GM19023 (cell line): ENCODE measurements around the gene FAM210A.
"Not testable (repeated sequence)": the region's sequence is repeated elsewhere in the genome, so short reads cannot be mapped to it uniquely, and the experiment has no call there.

Experiments used
- ATAC-seq: cut with Tn5 transposase; IDR thresholded peaks from one replicate; pipeline ENCODE4 v1.9.1; 2021; ENCODE audit warnings: mild to moderate bottlenecking, moderate library complexity; ENCODE audit not compliant: unreplicated experiment

The FAM210A gene, protein sequence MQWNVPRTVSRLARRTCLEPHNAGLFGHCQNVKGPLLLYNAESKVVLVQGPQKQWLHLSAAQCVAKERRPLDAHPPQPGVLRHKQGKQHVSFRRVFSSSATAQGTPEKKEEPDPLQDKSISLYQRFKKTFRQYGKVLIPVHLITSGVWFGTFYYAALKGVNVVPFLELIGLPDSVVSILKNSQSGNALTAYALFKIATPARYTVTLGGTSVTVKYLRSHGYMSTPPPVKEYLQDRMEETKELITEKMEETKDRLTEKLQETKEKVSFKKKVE

DNA sequence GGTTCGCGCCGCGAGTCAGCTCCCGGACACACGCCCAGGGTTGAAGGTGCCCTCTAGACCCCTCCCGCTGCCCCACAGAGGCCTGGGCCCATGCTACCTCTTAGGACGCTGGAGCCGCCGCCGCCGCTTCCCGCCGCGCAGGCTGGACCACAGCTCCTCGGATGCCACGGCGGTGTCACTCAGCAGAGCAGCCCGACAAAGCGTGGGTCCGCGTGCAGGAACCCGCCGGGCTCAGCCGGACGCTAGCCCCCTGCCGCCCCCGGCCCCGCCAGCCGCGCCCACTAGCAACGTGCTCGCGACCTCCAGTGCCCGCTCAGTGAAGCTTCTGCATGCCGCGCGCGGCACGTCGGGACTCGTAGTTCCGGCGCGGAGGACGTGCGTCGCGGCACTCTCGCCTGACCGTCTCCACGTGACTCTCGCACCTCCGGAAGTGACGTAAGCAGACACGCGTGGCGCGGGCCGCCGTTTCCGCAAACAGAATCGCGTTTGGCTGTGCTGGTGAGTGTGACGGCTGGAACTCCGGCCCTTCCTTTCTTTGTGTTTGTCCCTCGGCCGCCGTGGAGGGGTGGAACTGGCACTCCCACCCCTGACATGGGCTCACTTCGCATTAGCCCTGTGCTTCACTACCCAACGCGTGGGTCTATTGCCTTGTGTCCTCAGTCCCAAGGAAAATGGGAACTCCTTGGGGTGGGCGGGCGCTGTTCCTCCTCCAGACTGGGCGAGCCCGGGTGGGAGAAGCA lies at the start of gene FAM210A, which contains the start of gene RNMT:
Gene FAM210A, minus strand, starts transcription at position 327 of the 740 bp plus-strand sequence. CDS start 44,481 bp downstream, outside the sequence.
Gene RNMT, plus strand, starts transcription at position 442 of the 740 bp plus-strand sequence. CDS start 4,845 bp downstream, outside the sequence.
- peak; percentile 92 for ATAC-seq

DNA sequence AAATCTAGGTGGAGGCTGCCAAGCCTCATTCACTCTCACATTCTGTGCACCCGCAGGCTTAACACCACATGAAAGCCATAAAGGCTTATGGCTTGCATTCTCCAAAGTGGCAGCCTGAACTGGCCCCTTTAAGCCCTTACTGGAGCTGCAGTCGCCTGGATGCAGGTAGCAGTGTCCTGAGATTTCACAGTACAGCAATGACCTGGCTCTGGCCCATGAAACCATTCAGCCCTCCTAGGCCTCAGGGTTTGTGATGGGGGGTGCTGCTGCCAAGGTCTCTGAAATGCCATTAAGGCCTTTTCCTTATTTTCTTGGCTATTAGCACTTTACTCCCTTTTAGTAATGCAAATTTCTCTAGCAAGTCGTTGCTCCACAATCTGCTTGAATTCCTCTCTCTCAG lies 48.7 kb upstream of the FAM210A start:
- no peak for ATAC-seq

DNA sequence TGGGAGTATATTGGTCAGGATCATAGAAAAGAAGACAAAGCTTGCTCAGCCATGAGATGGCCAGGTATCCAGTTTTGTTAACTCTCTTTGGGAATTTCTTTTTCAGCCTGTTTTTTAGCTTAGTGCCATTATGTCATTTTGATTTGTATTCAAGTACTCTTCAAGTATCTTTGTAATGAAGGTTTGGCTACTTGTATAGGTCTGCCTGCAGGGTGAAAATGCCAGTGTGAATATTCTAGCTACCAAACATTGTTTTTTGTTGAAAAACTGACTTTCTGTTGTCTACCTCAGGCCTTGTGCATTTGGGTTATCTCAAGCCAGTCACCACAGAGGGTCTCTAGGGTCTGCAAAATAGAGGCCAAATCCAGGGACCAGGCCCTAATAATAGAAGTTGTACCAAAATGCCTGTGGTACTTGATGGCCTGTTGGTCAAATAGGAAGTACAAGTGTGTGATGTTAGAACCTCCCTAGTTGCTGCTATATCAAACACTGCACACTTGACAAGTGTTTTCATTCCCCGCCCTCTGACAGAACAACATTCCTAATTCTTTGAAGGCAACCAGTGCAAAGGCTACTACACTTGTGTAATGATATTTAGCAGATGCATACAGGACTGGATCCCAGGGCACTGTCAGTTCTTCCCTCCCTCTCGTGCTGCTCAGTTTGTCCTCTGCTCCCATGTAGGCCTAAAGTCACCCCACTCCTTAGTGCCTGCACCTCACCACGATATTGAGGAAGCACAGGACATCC lies 36.5 kb upstream of the FAM210A start:
- no peak for ATAC-seq

DNA sequence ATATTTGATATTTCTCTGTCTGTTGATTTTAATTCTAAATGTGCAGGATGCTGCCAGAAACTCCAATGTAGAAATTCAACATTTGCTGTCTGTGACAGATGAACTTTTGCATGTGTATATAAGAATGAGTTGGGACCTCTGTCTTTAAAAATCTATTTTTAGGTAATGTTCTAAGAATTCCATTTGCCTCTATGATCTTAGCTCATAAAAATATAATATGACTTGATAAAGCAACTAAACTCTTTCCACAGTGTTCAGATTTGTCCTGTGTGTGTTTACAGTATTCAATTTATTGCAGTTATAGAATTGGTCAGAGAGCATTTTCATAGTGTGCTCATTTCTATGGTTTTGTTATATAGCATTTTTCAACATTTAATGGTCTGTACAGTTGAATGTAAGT lies 33.7 kb upstream of the FAM210A start:
- no peak for ATAC-seq

DNA sequence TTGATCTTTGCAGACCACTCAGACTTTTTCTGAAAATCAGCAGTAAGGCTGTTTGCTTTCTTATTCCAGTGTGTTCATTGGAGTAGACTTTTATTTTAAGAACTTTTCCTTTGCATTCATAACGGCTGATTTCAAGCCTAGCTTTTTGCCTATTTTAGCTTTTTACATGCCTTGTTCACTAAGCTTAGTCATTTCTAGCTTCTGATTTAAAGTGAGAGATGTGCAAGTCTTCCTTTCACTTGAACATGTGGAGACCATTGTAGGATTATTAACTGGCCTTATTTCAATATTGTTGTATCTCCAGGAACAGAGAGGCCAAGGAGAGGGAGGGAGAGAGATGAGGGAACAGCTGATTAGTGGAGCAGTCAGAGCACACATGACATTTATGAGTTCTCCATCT lies 32.3 kb upstream of the FAM210A start:
- ATAC-seq = no peak

DNA sequence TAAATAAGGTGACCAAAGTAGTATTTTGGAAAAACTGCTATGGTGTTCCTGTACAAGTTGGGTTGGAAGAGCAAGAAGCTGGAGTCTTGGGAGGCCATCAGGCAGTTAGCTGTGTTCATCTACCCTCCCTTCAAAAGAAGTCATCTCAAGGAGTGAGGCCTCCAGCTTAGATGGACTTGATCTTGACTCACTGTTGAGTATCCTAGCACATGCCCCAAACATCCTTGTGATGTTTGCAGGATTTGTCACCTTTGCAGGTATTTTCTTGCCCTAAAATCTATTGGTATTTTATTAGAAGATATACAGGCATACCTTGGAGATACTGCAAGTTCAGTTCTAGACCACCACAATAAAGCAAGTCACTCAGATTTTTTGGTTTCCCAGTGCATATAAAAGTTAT lies 30.3 kb upstream of the FAM210A start:
- no peak for ATAC-seq

DNA sequence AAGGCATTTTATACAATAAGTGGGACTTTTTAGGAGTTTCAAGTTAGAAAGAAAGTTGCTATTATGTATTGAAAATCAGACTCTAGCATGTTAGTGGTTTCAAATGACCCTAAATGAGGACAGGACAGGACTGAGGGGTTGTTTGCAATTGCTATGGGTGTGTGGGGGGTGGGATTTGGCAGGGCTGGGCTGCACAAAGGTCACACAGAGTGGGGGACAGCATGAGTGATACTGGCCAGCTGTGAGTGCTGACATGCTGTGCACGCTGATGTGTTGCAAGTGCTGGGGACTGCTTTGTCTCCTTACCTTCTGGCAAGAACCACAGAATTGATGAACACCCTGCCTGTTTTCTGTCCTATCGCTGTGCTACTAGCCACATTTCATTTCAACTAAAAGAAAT lies 29.9 kb upstream of the FAM210A start:
- ATAC-seq = no peak

DNA sequence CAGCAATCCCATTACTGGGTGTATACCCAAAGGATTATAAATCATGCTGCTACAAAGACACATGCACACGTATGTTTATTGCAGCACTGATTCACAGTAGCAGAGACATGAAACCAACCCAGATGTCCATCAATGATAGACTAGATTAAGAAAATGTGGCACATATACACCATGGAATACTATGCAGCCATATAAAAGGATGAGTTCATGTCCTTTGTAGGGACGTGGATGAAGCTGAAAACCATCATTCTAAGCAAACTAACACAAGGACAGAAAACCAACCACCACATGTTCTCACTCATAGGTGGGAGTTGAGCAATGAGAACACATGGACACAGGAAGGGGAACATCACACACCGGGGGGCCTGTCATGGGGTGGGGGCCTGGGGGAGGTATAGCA lies 25.2 kb upstream of the FAM210A start:
- ATAC-seq = not testable (repeated sequence)

DNA sequence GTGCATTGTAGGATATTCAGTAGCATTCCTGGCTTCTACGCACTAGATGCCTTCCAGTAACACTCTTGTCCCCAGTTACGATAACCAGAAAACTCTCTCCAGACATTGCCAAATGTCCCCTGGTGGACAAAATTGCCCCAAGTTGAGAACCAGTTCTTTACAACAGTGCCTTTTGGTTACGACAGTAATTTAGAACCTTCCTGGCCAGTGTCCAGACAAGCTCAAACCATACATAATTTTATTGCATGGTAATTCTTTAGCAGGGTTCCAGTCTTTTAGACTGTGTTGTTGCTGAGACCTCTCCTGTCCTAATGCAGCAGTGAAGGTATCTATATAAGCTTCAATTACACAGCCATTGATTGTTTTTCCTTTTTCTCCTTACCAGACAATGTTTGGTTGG lies 20.3 kb upstream of the FAM210A start:
- no peak for ATAC-seq

DNA sequence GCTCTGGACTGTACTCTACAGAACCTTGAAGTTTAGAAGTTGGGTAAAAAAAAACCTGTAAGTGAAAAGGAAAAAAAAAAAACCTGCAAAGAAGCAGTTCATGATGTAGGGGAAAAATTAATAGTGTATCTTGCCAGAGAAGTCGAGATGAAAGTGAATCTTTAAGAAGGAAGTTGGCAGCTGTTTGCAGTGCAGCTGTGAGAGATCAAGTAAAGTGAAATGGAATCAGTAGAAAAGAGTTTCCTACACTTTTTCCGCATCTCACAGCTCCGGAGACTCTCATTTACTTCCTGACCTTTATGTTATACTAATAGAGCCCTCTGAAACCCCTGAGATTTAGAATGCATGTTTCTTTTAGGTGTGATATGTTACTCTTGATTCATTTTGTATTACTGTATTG lies 19.3 kb upstream of the FAM210A start:
- no peak for ATAC-seq

DNA sequence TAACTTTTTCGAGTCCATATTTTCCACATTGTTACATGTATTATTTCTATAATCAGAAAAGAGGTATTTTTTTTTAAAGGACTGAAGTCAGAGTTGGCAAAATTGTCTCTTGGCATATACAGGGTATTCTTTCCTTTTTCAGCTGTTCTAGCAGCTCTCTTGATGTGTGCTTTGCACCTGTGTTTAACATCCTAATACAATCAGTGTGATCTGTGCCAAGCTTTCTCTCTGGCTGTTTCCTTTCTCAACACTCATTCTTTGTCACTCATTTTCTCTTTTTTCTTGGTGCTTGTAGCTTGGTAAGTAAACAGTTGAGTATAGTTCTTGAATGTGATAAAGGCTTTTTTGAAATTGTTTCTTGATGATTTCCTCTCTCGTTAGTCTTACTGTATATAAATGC lies 9.3 kb upstream of the FAM210A start:
- no peak for ATAC-seq

DNA sequence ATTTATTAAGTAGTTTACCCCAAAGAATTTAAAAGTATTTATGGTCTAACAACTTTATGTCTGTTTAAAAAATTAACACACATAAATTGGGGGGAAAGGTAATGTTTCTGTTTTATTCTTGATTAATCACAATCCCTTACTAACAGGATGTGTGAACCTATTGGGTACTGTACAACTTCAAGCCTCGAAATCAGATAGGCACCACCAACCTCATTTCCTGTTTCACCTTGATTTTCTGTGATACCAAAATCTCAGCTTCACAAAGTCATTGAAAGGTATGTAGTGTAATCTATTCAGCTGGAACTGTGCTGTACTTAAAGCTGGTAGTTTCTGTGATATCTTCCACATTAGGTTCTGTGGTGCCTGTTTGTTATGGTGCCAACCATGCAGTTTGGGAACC lies 4.1 kb upstream of the FAM210A start:
- ATAC-seq = no peak

DNA sequence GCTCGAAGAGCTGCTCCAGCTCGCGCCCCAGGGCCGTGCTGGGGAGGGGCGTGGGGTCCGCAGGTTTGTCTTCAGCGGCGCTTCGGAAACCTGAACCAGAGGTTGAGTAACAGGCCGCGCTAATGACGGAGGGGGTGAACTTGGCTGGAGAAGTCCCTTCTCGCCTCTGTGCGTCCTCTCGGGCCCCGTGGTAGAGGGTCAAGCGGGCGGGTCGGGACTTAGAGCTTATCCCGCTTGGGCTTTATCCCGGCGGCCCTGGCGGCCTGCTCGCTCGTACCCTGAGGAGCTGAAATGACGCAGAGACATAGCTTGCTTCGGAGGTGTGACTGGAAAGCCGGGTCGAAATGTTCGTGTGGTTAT lies 594 bp upstream of the FAM210A start:
- peak; percentile 24 for ATAC-seq

DNA sequence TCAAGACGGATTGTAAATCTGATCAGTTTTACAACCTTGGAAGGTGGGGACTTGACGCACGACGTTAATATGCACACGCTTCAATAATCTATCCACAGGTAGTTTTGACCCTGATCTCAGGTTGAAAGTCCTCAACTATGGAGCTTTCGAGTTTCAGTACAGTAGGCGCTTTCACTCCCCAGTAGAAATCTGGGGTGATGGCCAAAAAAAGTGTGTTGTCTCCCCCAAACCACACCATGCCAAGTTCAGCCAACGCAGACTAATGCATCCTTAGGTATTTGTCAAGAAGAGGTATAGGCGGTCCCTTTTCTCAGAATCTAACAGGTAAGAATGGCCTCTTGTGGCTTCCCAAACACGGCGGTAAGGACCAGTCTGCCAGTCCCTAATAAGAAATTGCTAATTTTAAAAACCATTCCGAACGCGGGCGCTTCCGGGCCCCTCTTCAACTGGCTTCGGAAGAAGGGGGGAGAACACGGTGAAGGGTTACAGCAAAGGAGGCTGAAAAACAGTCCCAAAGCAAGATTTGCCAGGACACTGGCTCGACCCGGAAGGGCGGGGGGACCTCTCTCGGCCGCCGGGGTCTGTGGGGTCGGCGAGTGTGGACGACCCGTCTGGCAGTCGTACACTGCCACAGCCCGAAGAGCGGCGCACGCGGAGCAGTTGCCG lies 659 bp downstream of the FAM210A start:
- peak; percentile 13 for ATAC-seq

DNA sequence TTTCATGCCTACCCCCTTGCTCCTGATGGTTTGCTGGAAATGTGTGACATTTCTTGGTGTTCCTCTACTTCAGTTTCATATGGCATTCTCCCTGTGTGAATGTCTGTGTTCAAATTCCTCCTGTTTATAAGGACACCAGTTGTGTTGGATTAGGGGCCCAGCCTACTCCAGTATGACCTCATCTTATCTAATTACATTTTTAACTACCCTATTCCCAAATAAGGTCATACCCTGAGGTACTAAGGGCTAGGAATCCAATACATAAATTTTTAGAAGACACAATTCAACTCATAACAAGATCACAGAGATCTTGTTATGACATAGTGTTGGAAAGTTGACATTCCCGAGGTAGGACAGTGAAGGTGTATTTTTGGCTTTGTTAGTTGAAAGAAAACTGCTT lies 5.5 kb downstream of the FAM210A start:
- no peak for ATAC-seq

DNA sequence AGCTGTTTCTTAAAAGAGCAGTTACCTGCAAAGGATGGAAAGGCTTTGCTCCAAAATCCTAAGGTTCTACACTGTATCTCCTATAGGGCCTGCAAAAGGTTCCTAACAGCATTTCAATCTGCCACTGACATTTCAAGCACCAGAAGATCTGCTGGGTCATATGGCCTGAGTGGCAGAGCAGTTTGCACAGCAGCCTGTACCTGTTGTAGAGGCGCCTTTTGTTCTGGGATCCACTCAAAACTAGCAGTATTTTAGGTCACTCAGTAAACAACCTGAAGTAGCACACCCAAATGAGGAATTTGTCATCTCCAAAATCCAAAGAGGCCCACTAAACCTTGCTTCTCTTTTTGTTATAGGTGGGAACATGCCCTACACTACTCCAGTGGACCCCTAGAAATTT lies 6.2 kb downstream of the FAM210A start:
- ATAC-seq = no peak

DNA sequence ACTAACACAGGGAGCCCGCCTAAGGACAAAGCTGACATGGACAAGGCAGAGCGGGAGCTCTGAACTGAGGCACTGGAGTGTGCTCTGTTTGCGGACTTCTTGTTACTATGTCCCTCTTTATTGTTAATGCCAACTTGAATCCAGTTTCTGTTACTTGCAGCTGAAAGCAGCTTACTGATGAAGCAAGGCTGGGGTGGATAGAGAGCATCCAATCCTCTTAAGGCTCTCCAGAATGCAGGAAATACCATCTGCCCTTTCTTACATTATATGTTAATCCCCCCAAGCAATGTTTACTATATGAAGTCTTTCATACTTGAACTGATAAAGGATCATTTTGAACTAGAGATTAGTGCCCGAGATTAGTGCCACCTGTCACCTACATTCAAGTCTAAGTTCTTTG lies 9.4 kb downstream of the FAM210A start:
- no peak for ATAC-seq

DNA sequence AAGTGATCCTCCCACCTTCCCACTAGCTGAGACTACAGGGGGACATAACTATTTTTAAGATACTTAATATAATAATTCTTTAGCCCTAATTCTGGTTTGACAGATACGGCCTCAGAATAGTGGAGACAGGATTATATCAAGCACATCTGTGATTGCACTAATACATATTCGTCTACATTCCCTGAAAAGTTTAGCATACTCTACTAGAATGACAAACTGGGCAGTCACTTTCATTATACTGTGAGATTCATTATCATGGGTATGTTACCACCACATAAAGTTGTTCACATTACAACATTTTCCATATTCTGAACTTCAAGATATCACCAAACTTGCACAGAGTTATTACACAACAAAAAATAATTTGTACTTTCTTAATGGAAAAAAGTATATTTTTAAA lies 11.0 kb downstream of the FAM210A start:
- no peak for ATAC-seq

DNA sequence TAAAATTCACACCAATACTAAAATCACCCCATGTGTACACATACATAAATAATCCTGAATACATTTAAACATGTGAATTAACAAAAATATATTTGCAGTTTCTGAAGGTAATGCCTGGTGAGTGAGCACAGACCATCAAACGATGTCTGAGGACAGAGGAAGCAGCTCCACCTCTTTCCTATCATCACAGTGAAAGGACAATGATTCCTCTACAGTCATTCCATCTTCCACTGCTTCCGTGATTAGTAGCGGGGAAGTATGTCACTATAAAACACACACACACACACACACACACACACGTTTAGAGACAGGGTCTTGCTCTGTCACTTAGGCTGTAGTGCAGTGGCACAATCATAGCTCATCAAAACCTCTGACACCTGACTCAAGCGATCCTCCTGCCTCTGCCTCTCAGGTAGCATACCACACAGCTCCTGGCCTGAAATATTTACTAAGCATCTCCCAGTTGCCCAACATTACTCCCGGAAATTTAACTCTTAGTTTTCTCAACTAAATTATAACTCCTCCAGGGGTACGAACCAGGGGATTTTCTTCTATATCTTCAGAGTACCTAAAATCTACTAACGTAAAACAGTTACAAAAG lies 12.8 kb downstream of the FAM210A start:
- ATAC-seq = no peak

DNA sequence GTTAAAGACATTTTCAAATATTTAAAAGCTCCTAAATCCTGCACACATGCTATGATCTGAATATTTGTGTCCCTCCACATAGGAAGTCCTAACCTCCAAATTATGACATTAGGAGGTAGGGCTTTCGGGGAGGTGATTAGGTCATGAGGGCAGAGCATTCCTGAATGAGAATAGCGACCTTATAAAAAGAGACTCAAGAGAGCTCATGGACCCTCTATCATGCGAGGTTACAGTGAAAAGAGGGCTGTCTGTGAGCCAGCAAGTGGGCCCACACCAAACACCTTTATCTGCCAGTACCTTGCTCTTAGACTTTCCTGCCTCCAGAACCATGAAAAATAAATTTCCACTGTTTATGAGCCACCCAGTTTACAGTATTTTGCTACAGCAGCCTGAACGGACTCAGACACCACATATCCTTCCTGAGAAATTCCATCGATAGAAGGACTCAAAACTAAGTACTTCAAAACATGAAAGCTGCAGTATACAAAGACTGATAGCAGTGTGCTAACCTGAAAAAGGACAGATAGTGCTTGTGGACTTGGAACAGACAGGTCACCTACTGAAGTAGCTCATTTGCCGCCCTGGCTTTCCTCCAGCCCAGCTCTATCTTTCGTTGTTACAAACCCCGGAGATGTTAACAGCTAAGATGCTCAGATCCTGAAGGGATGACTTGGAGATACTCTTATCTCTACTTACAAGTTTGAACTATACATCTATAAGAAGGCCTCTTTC lies 13.8 kb downstream of the FAM210A start:
- ATAC-seq = no peak
